Loucy (cell line): ENCODE results near the gene EPAS1.

ENCODE experiments used
- EZH2phosphoT487 ChIP-seq: fragments of 200-600 bp; IDR thresholded peaks from 2 replicates; pipeline ENCODE4 v1.6.1; 2018; ENCODE audit warnings: antibody characterized with exemption, mild to moderate bottlenecking, moderate library complexity, borderline replicate concordance
- TF ChIP-seq, protein P1 (sequence below): fragments of 200-600 bp; sonication (generic); conservative IDR thresholded peaks from 2 replicates; pipeline ENCODE4 v1.5.1; 2014; ENCODE audit warnings: mild to moderate bottlenecking, antibody characterized with exemption, low read length

DNA sequence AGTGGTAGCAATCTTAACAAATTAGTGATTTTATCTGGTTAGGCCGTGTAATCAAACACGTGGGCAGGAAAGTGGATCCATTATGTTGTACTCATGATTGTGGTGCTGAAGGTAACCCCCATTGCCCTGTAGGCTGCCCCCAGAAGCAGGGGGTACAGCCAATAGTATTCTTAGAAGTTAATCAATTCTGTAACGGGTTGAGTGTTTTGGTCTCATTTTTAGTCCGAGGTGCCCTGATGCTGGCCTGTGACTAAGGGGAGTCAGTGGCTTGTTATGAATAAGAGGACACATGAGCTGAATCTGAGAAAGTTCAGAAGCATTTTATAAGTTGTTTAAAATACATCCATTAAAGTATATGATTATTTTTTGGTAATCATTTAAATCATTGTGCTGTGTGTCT is 8.6 kb downstream of the EPAS1 start:
- TF ChIP-seq, protein P1, sequence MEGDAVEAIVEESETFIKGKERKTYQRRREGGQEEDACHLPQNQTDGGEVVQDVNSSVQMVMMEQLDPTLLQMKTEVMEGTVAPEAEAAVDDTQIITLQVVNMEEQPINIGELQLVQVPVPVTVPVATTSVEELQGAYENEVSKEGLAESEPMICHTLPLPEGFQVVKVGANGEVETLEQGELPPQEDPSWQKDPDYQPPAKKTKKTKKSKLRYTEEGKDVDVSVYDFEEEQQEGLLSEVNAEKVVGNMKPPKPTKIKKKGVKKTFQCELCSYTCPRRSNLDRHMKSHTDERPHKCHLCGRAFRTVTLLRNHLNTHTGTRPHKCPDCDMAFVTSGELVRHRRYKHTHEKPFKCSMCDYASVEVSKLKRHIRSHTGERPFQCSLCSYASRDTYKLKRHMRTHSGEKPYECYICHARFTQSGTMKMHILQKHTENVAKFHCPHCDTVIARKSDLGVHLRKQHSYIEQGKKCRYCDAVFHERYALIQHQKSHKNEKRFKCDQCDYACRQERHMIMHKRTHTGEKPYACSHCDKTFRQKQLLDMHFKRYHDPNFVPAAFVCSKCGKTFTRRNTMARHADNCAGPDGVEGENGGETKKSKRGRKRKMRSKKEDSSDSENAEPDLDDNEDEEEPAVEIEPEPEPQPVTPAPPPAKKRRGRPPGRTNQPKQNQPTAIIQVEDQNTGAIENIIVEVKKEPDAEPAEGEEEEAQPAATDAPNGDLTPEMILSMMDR: no peak
- no peak for TF ChIP-seq EZH2phosphoT487
